Measurements from ENCODE around the gene TNIP1.

TNIP1 gene

GRCh38 chr5:151018846-151019245 lies 62.0 kb downstream of the TNIP1 start:
- no peak for DNase-seq

DNA sequence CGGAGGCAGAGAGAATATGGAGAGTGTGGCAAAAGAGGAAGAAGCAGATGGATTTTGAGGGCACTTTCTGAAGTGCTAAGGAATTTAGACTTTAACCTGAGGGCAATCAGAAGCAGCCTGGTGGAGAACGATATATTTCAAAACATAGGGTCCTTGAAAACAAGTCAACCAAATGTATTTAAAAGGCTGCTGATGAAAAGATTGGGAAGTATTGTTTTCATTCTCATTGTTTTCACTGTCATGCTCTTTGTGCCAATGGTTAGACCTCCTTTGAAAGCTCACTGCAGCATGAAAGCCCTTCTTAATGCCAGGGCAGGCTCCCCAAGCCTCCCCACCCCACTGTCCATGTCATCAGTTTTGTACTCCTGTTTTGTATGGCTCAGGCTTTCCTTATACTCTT lies 62.9 kb downstream of the TNIP1 start:
- DNase-seq, result no peak

GRCh38 chr5:151016700-151017099 lies 64.1 kb downstream of the TNIP1 start:
- no peak for DNase-seq

DNA sequence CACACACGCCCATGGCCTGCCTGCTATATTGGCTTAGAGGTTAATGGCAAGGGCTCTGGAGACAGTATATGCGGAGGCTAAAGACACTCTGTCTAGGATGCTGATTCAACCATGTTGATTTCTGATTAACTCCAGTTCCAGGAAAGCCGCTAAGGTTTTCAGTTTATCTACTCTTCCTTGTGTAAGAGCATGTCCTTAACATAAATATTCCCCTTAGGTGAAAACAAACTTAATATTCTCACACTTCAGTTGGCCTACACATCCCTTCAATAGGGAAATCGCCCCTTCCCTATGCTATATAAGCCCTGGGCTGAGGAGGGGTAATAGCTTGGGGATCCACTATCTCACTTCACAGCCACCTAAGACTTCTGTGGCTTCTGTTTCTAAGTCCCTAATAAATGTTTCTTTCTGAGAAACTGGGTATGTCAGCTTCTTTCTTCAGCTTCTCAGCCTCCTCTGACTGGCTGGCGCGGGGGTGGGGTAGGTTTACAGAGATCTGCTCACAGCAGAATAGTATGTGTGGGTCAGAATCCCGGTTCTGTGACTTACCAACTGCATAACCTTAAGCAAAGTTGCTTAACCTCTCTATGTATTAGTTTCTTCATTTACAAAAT lies 64.8 kb downstream of the TNIP1 start:
- DNase-seq, result no peak

DNA sequence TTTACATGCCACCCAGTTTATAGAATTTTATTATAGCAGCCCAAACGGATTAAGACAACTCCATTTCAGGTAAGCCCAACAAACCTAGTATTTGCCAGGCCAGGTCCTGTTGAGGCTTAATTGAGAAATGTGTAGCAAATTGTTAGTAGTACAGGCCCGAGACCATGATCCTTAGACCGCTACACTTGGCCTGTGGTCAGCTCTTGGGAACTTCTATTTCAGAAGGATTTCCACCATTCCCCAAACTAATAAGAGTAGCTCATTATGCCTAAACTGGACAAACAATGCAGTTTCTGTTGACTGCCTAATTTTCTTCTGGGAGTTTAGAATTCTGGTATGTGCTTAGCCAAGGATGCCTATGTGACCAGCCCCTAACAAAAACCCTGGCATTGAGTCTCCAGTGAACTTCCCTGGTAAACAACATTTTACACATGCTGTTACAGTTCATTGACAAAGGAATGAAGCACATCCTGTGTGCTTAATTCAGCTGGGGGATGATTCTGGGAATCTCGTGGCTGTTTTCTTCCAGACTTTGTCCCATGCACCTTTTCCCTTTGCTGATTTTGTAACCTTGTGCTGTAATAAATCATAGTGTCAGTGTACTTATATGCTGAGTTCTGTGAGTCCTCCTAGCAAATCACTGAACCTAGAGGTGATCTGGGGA lies 66.0 kb downstream of the TNIP1 start:
- no peak for DNase-seq

DNA sequence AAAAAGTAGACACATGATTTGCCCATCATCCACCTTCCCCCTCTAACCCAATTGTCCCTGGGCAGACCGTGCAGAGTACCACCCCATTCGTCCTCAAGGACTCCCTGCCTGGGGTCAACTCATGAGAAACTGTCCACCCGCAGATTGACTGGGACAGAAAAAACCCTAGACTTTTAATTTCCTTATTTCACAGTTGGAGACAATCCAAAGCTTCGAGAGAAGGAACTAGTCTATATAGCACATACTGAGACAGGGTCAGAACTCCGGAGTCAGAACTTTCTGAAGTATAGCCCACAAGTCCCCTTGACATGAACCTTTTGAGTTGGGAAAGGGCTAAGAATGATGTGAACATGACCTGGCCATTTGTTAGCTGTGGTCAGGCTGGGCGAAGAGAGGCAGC lies 68.0 kb downstream of the TNIP1 start:
- no peak for DNase-seq

GRCh38 chr5:151008906-151009305 lies 71.9 kb downstream of the TNIP1 start:
- no peak for DNase-seq

DNA sequence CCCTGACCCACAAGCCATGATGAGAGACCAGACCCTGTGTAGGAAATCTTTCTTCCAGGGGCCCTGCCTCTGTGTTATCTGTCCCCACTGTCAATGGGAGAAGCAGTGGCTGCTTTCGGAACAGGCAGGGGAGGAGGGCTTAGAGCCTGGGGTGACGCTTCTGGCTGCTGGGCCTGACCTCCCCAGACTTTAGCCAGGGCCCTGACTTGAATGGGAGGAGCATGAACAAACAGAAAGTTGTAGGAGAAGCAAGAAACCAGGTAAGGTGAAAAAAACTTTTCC lies 72.7 kb downstream of the TNIP1 start:
- no peak for DNase-seq

GRCh38 chr5:151007430-151008209 lies 73.2 kb downstream of the TNIP1 start:
- no peak for DNase-seq

DNA sequence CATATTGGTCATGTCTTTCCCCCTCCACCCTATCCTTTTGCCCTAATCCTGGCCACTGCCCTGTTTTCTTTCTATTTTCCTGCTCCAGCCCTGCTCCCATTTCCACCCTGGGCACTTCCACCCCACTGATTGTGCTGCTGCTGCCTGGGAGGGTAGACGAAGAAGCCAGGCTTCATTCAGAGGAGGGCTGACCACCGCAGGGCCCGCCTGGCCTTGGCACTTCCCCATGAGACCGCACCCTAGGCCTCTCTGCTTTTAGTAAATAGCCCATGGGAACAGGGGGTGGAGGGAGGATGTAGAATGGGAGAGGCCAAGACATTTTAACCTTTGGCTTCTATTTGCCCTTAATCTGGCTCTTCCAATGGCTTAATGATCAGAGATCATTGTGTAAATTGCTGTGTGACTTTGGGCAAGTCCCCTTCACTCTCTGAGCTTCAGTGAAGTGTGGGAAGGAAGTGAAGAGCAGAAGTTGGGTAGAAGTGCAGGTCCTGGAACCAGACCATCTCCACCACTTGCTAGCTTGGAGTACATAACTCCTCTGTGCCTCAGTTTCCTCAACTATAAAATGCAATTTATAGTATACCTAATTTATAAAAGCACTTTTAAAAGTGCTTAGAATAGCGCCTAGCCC lies 74.0 kb downstream of the TNIP1 start:
- no peak for DNase-seq

DNA sequence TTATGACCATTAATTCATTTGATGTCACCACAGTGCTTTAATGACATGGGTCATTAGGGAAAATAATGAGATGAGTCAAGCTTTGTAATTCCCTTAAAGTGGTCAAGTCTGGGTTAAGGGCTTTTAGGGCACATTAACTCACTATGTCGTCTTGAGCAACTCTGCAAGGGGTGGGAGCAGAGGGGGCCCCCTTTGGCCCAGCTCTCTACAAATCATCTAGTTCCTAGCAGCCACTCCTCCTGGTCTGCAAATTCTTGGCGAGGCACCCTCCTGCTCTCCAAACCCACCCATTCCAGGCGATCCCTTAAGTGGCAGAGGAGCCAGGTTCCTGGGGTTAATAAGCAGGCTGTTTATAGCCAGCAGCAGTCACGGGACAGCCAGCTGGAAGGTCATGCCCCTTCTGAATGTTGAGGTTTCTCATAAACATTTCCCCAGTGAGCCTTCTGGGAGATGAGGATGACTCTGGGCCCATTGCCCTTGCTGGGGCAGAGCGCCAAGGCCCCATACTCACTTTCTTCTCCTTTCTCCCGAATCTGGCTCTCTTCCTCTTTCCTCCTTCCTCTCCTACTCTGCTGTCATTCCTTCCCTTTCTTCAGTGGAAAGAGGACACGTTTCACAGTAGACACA lies 74.8 kb downstream of the TNIP1 start:
- no peak for DNase-seq

GRCh38 chr5:151005187-151005949 lies 75.5 kb downstream of the TNIP1 start:
- no peak for DNase-seq

GRCh38 chr5:151004499-151004898 lies 76.3 kb downstream of the TNIP1 start:
- no peak for DNase-seq

DNA sequence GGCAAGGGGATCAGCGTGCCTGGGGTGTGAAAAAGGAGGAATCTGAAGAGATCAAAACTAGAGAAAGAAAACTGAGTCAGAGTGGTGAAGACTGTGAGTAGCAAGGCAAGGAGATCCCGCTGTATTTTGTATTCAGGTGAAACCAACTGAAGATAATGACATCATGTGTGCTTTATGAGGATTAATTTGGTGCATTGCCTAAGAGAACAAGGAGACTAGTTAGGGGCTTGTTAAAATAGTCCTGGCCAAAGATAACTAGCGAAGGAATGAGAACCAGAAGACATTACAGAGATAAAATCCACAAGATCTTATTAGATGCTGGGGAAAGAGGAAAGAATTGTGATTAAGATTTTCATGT lies 77.4 kb downstream of the TNIP1 start:
- no peak for DNase-seq

GRCh38 chr5:151002681-151003502 lies 77.9 kb downstream of the TNIP1 start:
- DNase-seq, result no peak

GRCh38 chr5:151002250-151002649 lies 78.6 kb downstream of the TNIP1 start:
- DNase-seq, result no peak

DNA sequence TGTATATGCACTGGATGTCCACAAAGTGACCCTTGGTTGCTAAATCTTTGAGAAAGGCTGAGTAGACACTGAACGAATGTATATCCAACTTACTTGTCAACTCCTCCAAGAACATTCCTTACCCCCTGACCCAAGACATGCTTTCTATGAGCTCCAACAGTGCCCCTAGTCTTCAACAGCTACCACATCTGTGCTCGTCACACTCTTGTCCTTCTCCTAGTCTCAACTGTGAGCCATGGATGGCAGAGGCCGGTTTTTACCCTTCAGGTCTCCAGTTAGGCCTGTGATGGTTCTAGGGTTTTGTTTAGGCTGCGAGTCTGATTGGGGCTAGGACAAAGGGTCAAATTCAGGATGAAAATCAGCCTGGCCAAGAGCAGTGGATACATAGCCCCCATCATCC lies 79.4 kb downstream of the TNIP1 start:
- DNase-seq, result no peak

GRCh38 chr5:150999704-151000442 lies 81.0 kb downstream of the TNIP1 start:
- DNase-seq, result no peak

GRCh38 chr5:150993826-150994412 lies 86.9 kb downstream of the TNIP1 start:
- DNase-seq, result no peak

GRCh38 chr5:150993422-150993821 lies 87.4 kb downstream of the TNIP1 start:
- no peak for DNase-seq

DNA sequence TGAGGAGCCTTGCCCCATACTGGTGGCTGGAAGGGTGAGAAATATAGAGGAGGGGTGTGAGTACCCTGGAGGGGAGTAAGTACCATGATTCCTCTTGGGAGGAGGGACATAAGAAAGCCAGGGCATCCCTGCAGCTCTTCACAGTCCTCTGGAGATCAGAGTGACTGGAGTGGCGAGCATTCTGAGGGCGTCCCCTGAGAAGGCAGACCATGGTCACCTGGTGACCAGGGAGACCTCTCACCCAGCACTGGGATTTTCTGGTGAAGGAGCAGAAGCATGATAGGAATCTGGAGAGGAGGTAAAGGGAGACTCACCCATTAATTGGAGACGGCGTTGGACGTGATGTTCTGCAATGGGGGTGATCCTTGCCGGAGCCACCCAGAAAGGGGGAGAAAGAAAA lies 88.1 kb downstream of the TNIP1 start:
- no peak for DNase-seq

All from NK-92 treated with Interleukin-12 subunit alpha and Interleukin-12 subunit beta, amount 100 ng/mL, for 24 hours (cell line).